ENCODE data around the gene NAT14. TPM values are rescaled to one million over a fixed set of nuclear protein-coding genes. Genes with fewer than 3 reads are reported as not detected.

The NAT14 gene
- total RNA-seq, 1 donor from 2014 or later = 58.2 TPM

- Mint-ChIP-seq H3K27me3 (ENCODE audit: unreplicated experiment) (peaks cover 55% of the 10 kb centered on the region), H3K4me3 (ENCODE audit: unreplicated experiment) (no peak within 1 kb of the TSS), H3K9me3 (ENCODE audit: unreplicated experiment) (no peaks in the 10 kb centered on the region), H3K36me3 (ENCODE audit: unreplicated experiment) (peaks cover 4% of the 10 kb centered on the region), H3K27ac (ENCODE audit: unreplicated experiment) (no peak within 1 kb of the TSS), H3K4me1 (ENCODE audit: unreplicated experiment) (peaks cover 10% of the 10 kb centered on the region)
- DNase-seq (ENCODE audit: extremely low spot score, unreplicated experiment) = no peak
- no peak for TF ChIP-seq CTCF (IDR thresholded peaks at IDR 0.05)
These were observed 41.8 kb upstream of the NAT14 start, which contains the start of gene SHISA7 for GRCh38 chr19:55443045-55443823. SHISA7 (minus strand) TSS chr19:55443300; CDS start chr19:55442863, 437 bp downstream.

GRCh38 chr19:55443824-55444480, 41.0 kb upstream of the NAT14 start:
- Mint-ChIP-seq H3K36me3 (ENCODE audit: unreplicated experiment) (peaks cover 4% of the 10 kb centered on the region), H3K27ac (ENCODE audit: unreplicated experiment) (no peak overlapping the region), H3K9me3 (ENCODE audit: unreplicated experiment) (no peaks in the 10 kb centered on the region), H3K4me3 (ENCODE audit: unreplicated experiment) (no peak overlapping the region), H3K27me3 (ENCODE audit: unreplicated experiment) (peaks cover 53% of the 10 kb centered on the region), H3K4me1 (ENCODE audit: unreplicated experiment) (peaks cover 10% of the 10 kb centered on the region)
- no peak for TF ChIP-seq CTCF (IDR thresholded peaks at IDR 0.05)
- no peak for DNase-seq (ENCODE audit: extremely low spot score, unreplicated experiment)

- peaks cover 10% of the 10 kb centered on the region for H3K4me1 Mint-ChIP-seq (ENCODE audit: unreplicated experiment)
- no peak overlapping the region for H3K4me3 Mint-ChIP-seq (ENCODE audit: unreplicated experiment)
- no peak for TF ChIP-seq CTCF (IDR thresholded peaks at IDR 0.05)
- H3K36me3 Mint-ChIP-seq (ENCODE audit: unreplicated experiment) = peaks cover 4% of the 10 kb centered on the region
- H3K9me3 Mint-ChIP-seq (ENCODE audit: unreplicated experiment) = no peaks in the 10 kb centered on the region
- no peak overlapping the region for H3K27ac Mint-ChIP-seq (ENCODE audit: unreplicated experiment)
- peaks cover 46% of the 10 kb centered on the region for H3K27me3 Mint-ChIP-seq (ENCODE audit: unreplicated experiment)
- no peak for DNase-seq (ENCODE audit: extremely low spot score, unreplicated experiment)
These were observed 40.3 kb upstream of the NAT14 start for GRCh38 chr19:55444646-55445045.

- peaks cover 40% of the 10 kb centered on the region for H3K27me3 Mint-ChIP-seq (ENCODE audit: unreplicated experiment)
- no peak for DNase-seq (ENCODE audit: extremely low spot score, unreplicated experiment)
- H3K36me3 Mint-ChIP-seq (ENCODE audit: unreplicated experiment) = peaks cover 4% of the 10 kb centered on the region
- no peak for TF ChIP-seq CTCF (IDR thresholded peaks at IDR 0.05)
- H3K27ac Mint-ChIP-seq (ENCODE audit: unreplicated experiment) = no peak overlapping the region
- H3K4me1 Mint-ChIP-seq (ENCODE audit: unreplicated experiment) = peaks cover 7% of the 10 kb centered on the region
- H3K9me3 Mint-ChIP-seq (ENCODE audit: unreplicated experiment) = no peaks in the 10 kb centered on the region
- H3K4me3 Mint-ChIP-seq (ENCODE audit: unreplicated experiment) = no peak overlapping the region
These were observed 38.9 kb upstream of the NAT14 start for GRCh38 chr19:55446060-55446459.
